ENCODE results near the gene PADI1. TPM values are rescaled to one million over a fixed set of nuclear protein-coding genes. Genes with fewer than 3 reads are reported as not detected.

Gene PADI1
- total RNA-seq, 1 experiment from 2014 or later: 0.37 TPM

GRCh38 chr1:17263936-17264335 is 59.0 kb downstream of the PADI1 start:
- H4K20me1 ChIP-seq (ENCODE audit: insufficient read depth): no peaks in the 10 kb centered on the region
- H3K9ac ChIP-seq (ENCODE audit: low read length): no peak overlapping the region
- H3K9me2 ChIP-seq (ENCODE audit: insufficient read depth): no peaks in the 10 kb centered on the region
- BruUV-seq (replicated peaks): no TSS peak
- ChIA-PET POLR2A (no interaction called here), CTCF (interaction anchor here (1.1 to 1.8 kb wide), 2 partner anchors 10 to 22 kb away, joined by 3 to 6 read pairs; no protein-coding TSS in a partner anchor), RAD21 (ENCODE audit: low non-redundant PET in 1 of 2, low total read pairs in 2 of 2, uncharacterized antibody in 2 of 2, unreplicated experiment in 2 of 2) (no interaction called here)
- no peaks in the 10 kb centered on the region for H3K9me3 ChIP-seq (ENCODE audit: control insufficient read depth in 1 of 2, insufficient read depth in 1 of 2, low read depth in 1 of 2, low read length in 2 of 2)
- no peak for ATAC-seq
- TF ChIP-seq ZNF274 (IDR thresholded peaks at IDR 0.05; ENCODE audit: low read depth, low read length) (no peak), CBX3 (IDR thresholded peaks at IDR 0.05; ENCODE audit: low read depth) (no peak), CTCF (IDR thresholded peaks at IDR 0.05 in 2 of 3, conservative IDR thresholded peaks at IDR 0.05 in 1 of 3; ENCODE audit: borderline replicate concordance in 1 of 3, insufficient read depth in 1 of 3, low read depth in 2 of 3, low read length in 2 of 3) (no peak), ZFX (IDR thresholded peaks at IDR 0.05) (no peak), SP1 (IDR thresholded peaks at IDR 0.05; ENCODE audit: low read depth) (no peak), FOSL1 (IDR thresholded peaks at IDR 0.05; ENCODE audit: low read depth) (no peak), EGR1 (IDR thresholded peaks at IDR 0.05; ENCODE audit: low read depth) (no peak), POLR2A (IDR thresholded peaks at IDR 0.05; ENCODE audit: borderline replicate concordance, extremely low read depth, insufficient read depth, insufficient read length) (no peak), SIN3A (IDR thresholded peaks at IDR 0.05; ENCODE audit: low read depth) (no peak), TCF7L2 (IDR thresholded peaks at IDR 0.05; ENCODE audit: borderline replicate concordance, extremely low read depth, insufficient read depth, insufficient read length) (no peak), ELF1 (IDR thresholded peaks at IDR 0.05; ENCODE audit: borderline replicate concordance, low read depth) (no peak), ATF3 (IDR thresholded peaks at IDR 0.05) (no peak), REST (IDR thresholded peaks at IDR 0.05; ENCODE audit: low read depth) (no peak), SRF (IDR thresholded peaks at IDR 0.05; ENCODE audit: low read depth) (no peak), EZH2 (IDR thresholded peaks at IDR 0.05) (no peak), CEBPB (IDR thresholded peaks at IDR 0.05; ENCODE audit: low read depth) (no peak)
- H3K79me2 ChIP-seq (ENCODE audit: insufficient read depth, low read length): no peaks in the 10 kb centered on the region
- 0 out of 2 replicates have a peak, but pooled peaks cover 3% of the 10 kb centered on the region for H3K27me3 ChIP-seq (ENCODE audit: insufficient read depth, low read length)
- DNase-seq (ENCODE audit: low read depth, low spot score): no peak
- H3K36me3 ChIP-seq (ENCODE audit: control insufficient read depth in 1 of 2, insufficient read depth in 2 of 2, low read length in 2 of 2): no peaks in the 10 kb centered on the region
- H3K27ac ChIP-seq (ENCODE audit: low read depth, low read length): no peak overlapping the region
- H3K4me2 ChIP-seq (ENCODE audit: low read length): no peak overlapping the region
- H3K4me3 ChIP-seq (replicated peaks in 1 of 2; ENCODE audit: low read depth in 1 of 2, low read length in 2 of 2): no peak overlapping the region
- intact Hi-C loops (cut with micrococcal nuclease): no loop called here
- H2AFZ ChIP-seq (ENCODE audit: low read depth, low read length, poor library complexity, severe bottlenecking): no peak overlapping the region
- H3K4me1 ChIP-seq (ENCODE audit: control insufficient read depth in 1 of 2, insufficient read depth in 2 of 2, low read length in 2 of 2): peaks cover 11 to 13% of the 10 kb centered on the region in 2 experiments
